GM18873 (cell line): ENCODE measurements around the gene PLPP6.
"Not testable (repeated sequence)": the region's sequence is repeated elsewhere in the genome, so short reads cannot be mapped to it uniquely, and the experiment has no call there.

Experiments used
- ATAC-seq: cut with Tn5 transposase; IDR thresholded peaks from one replicate; pipeline ENCODE4 v1.9.1; 2021; ENCODE audit warnings: mild to moderate bottlenecking, moderate library complexity, moderate number of reproducible peaks; ENCODE audit not compliant: unreplicated experiment, low FRiP score

The PLPP6 gene

GRCh38 chr9:4662108-4662988 lies at the start of gene PLPP6:
Gene PLPP6, plus strand, starts transcription at chr9:4662294. Its CDS starts 82 bp downstream, at chr9:4662376.
- peak; percentile 78 for ATAC-seq

DNA sequence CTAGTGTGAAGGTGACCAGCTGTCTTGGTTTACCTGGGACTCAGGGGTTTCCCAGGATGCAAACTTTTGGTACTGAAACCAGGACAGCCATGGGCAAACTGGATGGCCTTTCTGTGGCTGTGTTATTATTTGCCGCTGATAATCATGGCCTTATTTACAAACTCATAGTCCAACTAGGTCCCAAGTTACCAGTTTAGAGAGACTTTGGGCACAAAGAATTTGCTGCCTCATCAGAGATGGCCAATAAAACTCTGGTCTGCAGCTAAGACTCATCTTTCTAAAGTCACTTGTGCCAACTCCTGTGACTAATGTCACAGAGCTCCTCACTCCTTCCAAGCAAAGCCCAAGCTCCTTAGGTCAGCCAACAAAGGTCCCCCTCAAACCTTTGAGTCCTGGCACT lies 47.5 kb upstream of the PLPP6 start:
- no peak for ATAC-seq

- ATAC-seq = no peak
These were observed 46.8 kb upstream of the PLPP6 start for GRCh38 chr9:4615251-4615650.

DNA sequence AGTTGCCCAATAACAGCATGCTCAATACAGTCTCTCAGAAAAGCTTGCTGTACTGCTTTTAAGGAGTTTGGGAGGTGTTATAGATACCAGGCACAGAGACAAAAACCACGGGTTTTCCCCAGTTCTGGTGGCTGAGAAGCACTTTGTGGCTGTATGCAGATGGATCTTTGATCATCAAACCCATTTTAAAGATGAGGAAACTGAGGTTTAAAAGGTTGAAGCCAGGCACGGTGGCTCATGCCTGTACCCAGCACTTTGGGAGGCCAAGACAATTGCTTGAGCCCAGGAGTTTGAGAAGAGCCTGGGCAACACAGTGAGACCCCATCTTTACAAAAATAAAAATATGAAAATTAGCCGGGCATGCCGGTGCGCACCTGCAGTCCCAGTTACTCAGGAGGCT lies 46.3 kb upstream of the PLPP6 start:
- no peak for ATAC-seq

GRCh38 chr9:4617752-4618151 lies 44.3 kb upstream of the PLPP6 start:
- no peak for ATAC-seq

DNA sequence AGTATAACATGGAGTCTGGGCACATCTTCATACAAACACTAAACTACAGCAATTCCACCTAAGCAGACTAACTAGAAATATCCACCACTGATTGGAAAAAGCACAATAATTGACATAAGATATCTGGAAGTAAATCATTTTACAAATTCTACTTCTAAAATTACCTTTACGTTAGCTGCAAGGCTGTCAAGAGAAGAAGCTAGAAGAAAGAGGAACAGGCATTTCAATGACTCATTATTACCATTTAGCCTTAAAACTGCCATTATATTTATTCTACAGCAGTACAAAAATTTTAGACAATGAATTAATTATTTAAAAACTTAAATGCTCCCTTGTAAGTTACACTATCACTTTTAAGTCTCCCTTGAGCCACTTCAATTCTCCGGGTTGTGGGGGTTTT lies 43.4 kb upstream of the PLPP6 start:
- no peak for ATAC-seq

DNA sequence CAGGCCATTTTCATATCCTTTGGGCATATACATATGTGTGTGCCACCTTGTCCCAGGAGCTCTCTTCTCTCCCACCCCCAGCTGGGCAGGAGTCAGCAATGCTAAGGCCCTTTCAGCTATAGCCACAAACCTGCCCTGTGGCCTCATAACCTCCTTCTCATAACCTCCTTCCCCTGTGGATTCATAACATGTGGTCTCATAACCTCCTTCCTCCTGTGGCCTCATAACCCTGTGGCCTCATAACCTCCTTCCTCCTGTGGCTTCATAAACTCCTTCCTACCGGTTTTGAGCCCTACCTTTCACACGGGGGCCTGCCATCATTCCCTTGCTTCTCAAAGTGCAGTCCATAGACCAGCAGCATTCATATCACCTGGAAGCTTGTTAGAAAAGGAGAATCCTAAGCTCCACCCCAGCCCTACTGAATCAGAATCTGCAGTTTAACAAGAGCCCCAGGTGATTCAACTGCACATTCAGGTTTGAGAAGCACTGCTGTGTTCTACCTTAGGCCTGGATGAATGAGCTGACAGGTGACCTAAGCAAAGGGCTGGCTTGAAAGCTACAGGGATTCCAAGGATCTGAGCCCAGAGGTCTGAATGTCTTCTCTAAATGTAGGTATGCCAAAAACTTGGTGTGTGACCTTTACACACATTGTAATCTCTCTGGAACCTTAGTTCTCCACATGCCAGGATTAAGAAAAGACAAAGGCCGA lies 41.9 kb upstream of the PLPP6 start:
- no peak for ATAC-seq

GRCh38 chr9:4620881-4621555 lies 41.1 kb upstream of the PLPP6 start:
- no peak for ATAC-seq

DNA sequence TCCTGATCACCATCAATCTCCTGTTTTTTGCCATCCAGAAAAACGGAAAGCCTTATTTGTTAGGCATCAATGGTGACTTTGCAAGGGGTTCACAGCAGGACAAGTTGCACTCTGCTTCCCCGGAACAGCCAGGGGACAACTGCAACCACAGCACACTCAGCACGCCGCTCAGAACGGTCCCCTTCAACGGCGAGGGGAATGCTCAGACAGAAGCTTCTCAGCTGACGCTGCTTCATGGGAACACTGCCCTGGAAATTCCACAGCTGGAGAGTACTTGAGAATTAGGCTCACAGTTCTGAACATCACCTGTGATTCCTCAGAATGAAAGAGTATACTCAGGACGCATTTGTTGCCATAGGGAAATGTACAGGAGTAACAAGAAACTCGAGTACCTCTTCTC lies 40.1 kb upstream of the PLPP6 start:
- ATAC-seq = no peak

DNA sequence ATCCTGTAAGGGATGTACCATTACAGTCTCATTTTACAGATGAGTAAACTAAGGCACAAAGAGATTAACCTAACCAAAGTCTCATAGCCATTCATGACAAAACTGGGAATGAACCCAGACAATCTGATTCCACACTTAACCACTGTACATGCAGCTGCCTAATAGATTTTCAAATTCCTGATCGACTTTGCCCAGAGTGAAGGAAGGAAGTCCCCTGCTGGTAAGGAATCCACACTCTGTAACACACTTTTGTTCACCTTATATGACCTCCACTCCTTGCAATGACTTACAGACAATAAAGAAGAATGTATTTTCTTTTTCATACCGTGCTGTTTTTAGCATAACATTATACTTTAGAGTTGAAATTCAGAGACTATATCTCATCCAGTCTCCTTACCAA lies 31.3 kb upstream of the PLPP6 start:
- no peak for ATAC-seq

GRCh38 chr9:4638968-4639367 lies 23.1 kb upstream of the PLPP6 start:
- ATAC-seq = no peak

GRCh38 chr9:4639420-4639819 lies 22.7 kb upstream of the PLPP6 start:
- ATAC-seq = no peak

DNA sequence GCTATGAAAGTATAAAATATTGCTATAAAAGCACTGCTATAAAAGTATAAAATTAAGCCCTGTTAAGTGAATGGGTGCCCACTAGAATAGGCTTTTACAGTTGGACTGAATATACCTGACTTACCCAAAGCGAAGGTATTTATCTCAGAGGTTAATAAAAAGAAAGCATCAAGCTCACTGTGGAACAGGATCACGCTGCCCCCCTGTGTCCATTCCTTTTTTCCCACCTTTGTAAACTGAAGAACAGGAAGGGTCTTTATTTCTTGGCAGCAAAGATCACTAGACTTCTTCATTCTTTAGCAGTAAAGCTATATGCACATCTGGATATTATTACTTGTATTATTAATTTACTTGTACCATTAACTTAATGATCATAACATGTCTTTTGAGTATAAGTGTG lies 22.1 kb upstream of the PLPP6 start:
- ATAC-seq = no peak

GRCh38 chr9:4642351-4642750 lies 19.7 kb upstream of the PLPP6 start:
- ATAC-seq = no peak

DNA sequence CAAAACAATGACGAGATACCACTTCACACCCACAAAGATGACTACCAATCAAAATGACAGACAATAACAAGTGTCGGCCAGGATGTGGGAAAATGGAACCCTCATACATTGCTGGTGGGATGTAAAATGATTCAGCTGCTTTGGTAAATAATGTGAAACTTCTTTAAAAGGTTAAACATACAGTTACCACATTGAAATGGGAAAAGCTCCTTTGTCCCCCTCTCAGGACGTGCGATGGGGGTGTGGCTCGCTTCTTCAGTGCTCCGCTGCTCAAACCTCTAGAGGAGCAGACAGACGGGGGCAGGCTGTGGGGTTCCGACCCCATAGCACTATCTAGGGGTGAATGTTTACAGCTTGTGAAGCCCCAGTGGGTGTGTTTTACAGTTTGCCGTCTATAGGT lies 8.0 kb upstream of the PLPP6 start:
- ATAC-seq = no peak

GRCh38 chr9:4654538-4654937 lies 7.6 kb upstream of the PLPP6 start:
- ATAC-seq = no peak

GRCh38 chr9:4656196-4656595 lies 5.9 kb upstream of the PLPP6 start:
- not testable (repeated sequence) for ATAC-seq

DNA sequence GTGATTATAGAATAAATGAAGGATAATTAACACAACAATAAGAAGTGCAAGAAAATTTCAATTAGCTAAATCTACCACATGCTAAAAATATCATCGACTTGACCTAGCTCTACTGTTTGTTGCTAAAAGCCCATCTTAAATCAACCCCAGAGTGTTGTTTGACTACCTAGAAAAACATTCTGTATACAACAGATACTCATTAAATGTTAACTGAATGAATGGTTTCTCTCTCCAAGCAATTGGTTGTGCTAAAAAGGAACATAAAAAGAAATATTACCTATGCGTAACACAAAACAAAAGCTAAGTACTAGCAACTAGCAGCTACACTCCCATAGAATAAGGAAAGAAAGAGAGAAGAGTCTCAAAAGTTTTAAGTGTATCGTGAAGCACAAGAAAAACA lies 5.5 kb upstream of the PLPP6 start:
- ATAC-seq = no peak

DNA sequence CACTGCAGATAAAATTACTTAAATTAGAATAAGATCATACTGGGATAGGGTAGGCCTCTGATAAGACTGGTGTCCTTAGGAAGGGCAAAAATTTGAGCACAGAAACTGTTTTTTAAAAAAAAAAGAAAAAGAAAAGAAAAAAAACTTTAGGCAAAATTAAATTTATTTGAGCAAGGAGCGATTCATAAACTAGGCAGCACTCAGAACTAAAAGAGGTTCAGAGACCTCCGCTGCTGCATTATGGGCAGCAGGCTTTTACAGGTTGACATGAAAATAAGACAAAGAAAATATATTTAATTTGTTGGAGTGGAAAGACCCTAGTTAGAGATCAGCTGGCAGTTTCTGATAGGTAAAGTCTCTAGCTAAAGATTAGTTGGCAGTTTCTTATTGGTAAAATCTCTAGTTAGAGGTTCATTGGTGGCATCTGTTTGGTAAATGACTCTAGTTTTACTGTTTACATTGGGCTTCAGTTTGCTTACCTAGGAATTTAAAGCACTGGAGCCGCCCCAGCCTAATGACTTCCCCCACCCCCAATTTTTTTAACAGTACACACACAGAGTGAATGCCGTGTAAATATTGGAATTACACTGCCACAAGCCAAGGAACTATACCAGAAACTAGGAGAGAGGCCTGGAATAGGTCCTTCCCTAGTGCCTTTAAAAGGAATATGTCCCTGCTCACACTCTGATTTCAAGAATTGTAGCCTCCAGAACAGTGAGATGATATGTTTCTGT lies 4.5 kb upstream of the PLPP6 start:
- ATAC-seq = no peak

GRCh38 chr9:4660665-4661064 lies 1.4 kb upstream of the PLPP6 start:
- ATAC-seq = not testable (repeated sequence)

GRCh38 chr9:4661165-4661564 lies 929 bp upstream of the PLPP6 start:
- no peak for ATAC-seq
